Prostate gland (tissue), 2 donors: ENCODE results near the gene FHDC1. TPM values are rescaled to one million over a fixed set of nuclear protein-coding genes. Genes with fewer than 3 reads are reported as not detected.
"Not testable (repeated sequence)": the region's sequence is repeated elsewhere in the genome, so short reads cannot be mapped to it uniquely, and the experiment has no call there.

Experiments
- DNase-seq: peaks from one replicate; pipeline ENCODE4 v3.0.0-alpha.2; 2019; ENCODE audit warnings: low spot score
- H3K27ac ChIP-seq, 2 donors: fragments of 200-600 bp; sonication (generic); 2 replicates each; pipeline ENCODE4 v1.5.1; 2017 to 2019
- H3K27me3 ChIP-seq: fragments of 200-600 bp; sonication (generic); replicated peaks from 2 replicates; pipeline ENCODE4 v1.5.1; 2019; ENCODE audit not compliant: insufficient read depth
- H3K36me3 ChIP-seq, 2 donors: fragments of 200-600 bp; sonication (generic); 1 replicate in 1 of 2; 2 replicates in 1 of 2; pipeline versions ENCODE4 v1.5.1 to v1.8.1; 2017 to 2019
- H3K4me1 ChIP-seq: fragments of 200-600 bp; sonication (generic); replicated peaks from 2 replicates; pipeline ENCODE4 v1.5.1; 2019
- H3K4me3 ChIP-seq, 2 donors: fragments of 200-600 bp; sonication (generic); 2 replicates each; pipeline ENCODE4 v1.5.1; 2017 to 2019
- H3K9me3 ChIP-seq: fragments of 200-600 bp; sonication (generic); 2 replicates; pipeline ENCODE4 v1.5.1; 2017
- CTCF ChIP-seq, 4 experiments: fragments of 200-600 bp in 2 of 4; fragments of 450-650 bp in 2 of 4; sonication (generic) in 2 of 4; IDR thresholded peaks; 1 replicate in 3 of 4; 2 replicates in 1 of 4; pipeline ENCODE4 v1.5.1; 2016 to 2019; ENCODE audit warnings: antibody characterized with exemption in 4 of 4, mild to moderate bottlenecking in 2 of 4, moderate library complexity in 2 of 4
- POLR2A ChIP-seq: fragments of 450-650 bp; IDR thresholded peaks from one replicate; pipeline ENCODE4 v1.6.1; 2016; ENCODE audit warnings: antibody characterized with exemption, mild to moderate bottlenecking
- POLR2AphosphoS5 ChIP-seq: sonication (generic); formaldehyde crosslinking; IDR thresholded peaks from one replicate; pipeline ENCODE4 v1.6.1; 2017; ENCODE audit warnings: antibody characterized with exemption
- WGBS: methylation state at CpG from one replicate; pipeline ENCODE4 v1.1.5; 2018; 5-methylcytosine and 5-hydroxymethylcytosine counted together
- intact Hi-C: fragments of 100-400 bp; cut with DNase I; formaldehyde crosslinking; loops from one replicate; pipeline ENCODE4 v1.14.2; 2022
- total RNA-seq, 2 donors: library from RNA; depleted of rRNA; stranded (reverse); fragments of >200 nt; gene quantifications; one replicate each; pipeline ENCODE4 v1.1.0, GENCODE V29; 2016

The FHDC1 gene
- 10 to 100 TPM; 11.0 to 15.3 TPM for total RNA-seq

GRCh38 chr4:152935631-152936445 is at the start of gene FHDC1:
FHDC1 (plus strand) TSS chr4:152936323; CDS start chr4:152943058, 6,735 bp downstream.
- DNase-seq = peak; percentile 85

GRCh38 chr4:152887981-152888380 is 48.1 kb upstream of the FHDC1 start:
- intact Hi-C loops = no loop called here
- 98% methylated on average over 6 of the region's 6 CpGs for WGBS
- H3K9me3 ChIP-seq = no peaks in the 10 kb centered on the region
- no peaks in the 10 kb centered on the region for H3K4me1 ChIP-seq
- DNase-seq = no peak
- H3K4me3 ChIP-seq = no peak overlapping the region
- no peaks in the 10 kb centered on the region for H3K27me3 ChIP-seq
- no peak for TF ChIP-seq CTCF (IDR thresholded peaks at IDR 0.05)
- TF ChIP-seq POLR2AphosphoS5 = no peak
- no peak for TF ChIP-seq POLR2A
- no peak overlapping the region for H3K27ac ChIP-seq
- no peaks in the 10 kb centered on the region for H3K36me3 ChIP-seq

More at GRCh38 chr4:152935631-152936445, at the start of gene FHDC1:
- TF ChIP-seq POLR2AphosphoS5 = peak; percentile 54
- peak in 2 of 4 experiments; percentile 45 to 52 for TF ChIP-seq CTCF (IDR thresholded peaks at IDR 0.05)
- TF ChIP-seq POLR2A = peak; percentile 87
- intact Hi-C loops = no loop called here
- 4% methylated on average over 57 of the region's 75 CpGs for WGBS
- Histone ChIP-seq H3K36me3 (no peaks in the 10 kb centered on the region), H3K9me3 (no peaks in the 10 kb centered on the region), H3K27me3 (no peaks in the 10 kb centered on the region), H3K27ac (peak within 1 kb of the TSS; percentile 86 to 87), H3K4me1 (no peaks in the 10 kb centered on the region), H3K4me3 (peak within 1 kb of the TSS; percentile 39 to 78)

- no peak overlapping the region for H3K27ac ChIP-seq
- no peaks in the 10 kb centered on the region for H3K27me3 ChIP-seq
- no peaks in the 10 kb centered on the region for H3K36me3 ChIP-seq
- WGBS = 47% methylated on average over 2 of the region's 2 CpGs
- intact Hi-C loops = no loop called here
- H3K4me3 ChIP-seq = no peak overlapping the region
- TF ChIP-seq POLR2AphosphoS5 = peak; percentile 47
- TF ChIP-seq POLR2A = no peak
- no peaks in the 10 kb centered on the region for H3K9me3 ChIP-seq
- DNase-seq = no peak
- no peaks in the 10 kb centered on the region for H3K4me1 ChIP-seq
These were observed 43.1 kb upstream of the FHDC1 start for GRCh38 chr4:152892974-152893373.

- DNase-seq = no peak
- 97% methylated on average over 1 of the region's 1 CpG for WGBS
- TF ChIP-seq POLR2A (no peak), POLR2AphosphoS5 (no peak), CTCF (IDR thresholded peaks at IDR 0.05) (no peak)
These were observed 41.5 kb upstream of the FHDC1 start for GRCh38 chr4:152894673-152895072.

GRCh38 chr4:152896811-152897210 is 39.3 kb upstream of the FHDC1 start:
- intact Hi-C loops = no loop called here
- no peaks in the 10 kb centered on the region for H3K9me3 ChIP-seq
- no peak for DNase-seq
- no peaks in the 10 kb centered on the region for H3K27me3 ChIP-seq
- no peaks in the 10 kb centered on the region for H3K36me3 ChIP-seq
- H3K4me3 ChIP-seq = no peak overlapping the region
- H3K27ac ChIP-seq = no peak overlapping the region
- WGBS = 91% methylated on average over 1 of the region's 1 CpG
- no peak for TF ChIP-seq POLR2A
- TF ChIP-seq POLR2AphosphoS5 = no peak
- TF ChIP-seq CTCF (IDR thresholded peaks at IDR 0.05) = no peak
- no peaks in the 10 kb centered on the region for H3K4me1 ChIP-seq

More at GRCh38 chr4:152894673-152895072, 41.5 kb upstream of the FHDC1 start:
- H3K27me3 ChIP-seq = no peaks in the 10 kb centered on the region
- intact Hi-C loops = no loop called here
- H3K4me3 ChIP-seq = no peak overlapping the region
- H3K27ac ChIP-seq = no peak overlapping the region
- no peaks in the 10 kb centered on the region for H3K9me3 ChIP-seq
- no peaks in the 10 kb centered on the region for H3K36me3 ChIP-seq
- no peaks in the 10 kb centered on the region for H3K4me1 ChIP-seq

GRCh38 chr4:152898133-152898532 is 38.0 kb upstream of the FHDC1 start:
- H3K9me3 ChIP-seq, DNase-seq, intact Hi-C loops, H3K4me1 ChIP-seq, H3K36me3 ChIP-seq, H3K4me3 ChIP-seq, H3K27me3 ChIP-seq, H3K27ac ChIP-seq: not testable (repeated sequence)
- 91% methylated on average over 6 of the region's 6 CpGs for WGBS
